Adrenal gland (tissue), 5 donors: Measurements from ENCODE around the gene HPN.
"Not testable (repeated sequence)": the region's sequence is repeated elsewhere in the genome, so short reads cannot be mapped to it uniquely, and the experiment has no call there.

Experiments used
- POLR2A ChIP-seq, 2 donors: fragments of 450-650 bp; IDR thresholded peaks; one replicate each; pipeline ENCODE4 v1.6.1; 2017; ENCODE audit warnings: antibody characterized with exemption in 2 of 2, mild to moderate bottlenecking in 2 of 2, moderate library complexity in 1 of 2
- TF ChIP-seq, protein P1 (sequence below), 6 experiments: fragments of 450-650 bp in 4 of 6; fragments of 200-600 bp in 2 of 6; sonication (generic) in 1 of 6; IDR thresholded peaks; 1 replicate in 5 of 6; 2 replicates in 1 of 6; pipeline versions ENCODE4 v1.5.1 to v1.8.0; 2016 to 2021; ENCODE audit warnings: antibody characterized with exemption in 6 of 6, mild to moderate bottlenecking in 2 of 6, moderate library complexity in 1 of 6
- donor health status: DM: no; HTN: no; CAD: no.

DNA sequence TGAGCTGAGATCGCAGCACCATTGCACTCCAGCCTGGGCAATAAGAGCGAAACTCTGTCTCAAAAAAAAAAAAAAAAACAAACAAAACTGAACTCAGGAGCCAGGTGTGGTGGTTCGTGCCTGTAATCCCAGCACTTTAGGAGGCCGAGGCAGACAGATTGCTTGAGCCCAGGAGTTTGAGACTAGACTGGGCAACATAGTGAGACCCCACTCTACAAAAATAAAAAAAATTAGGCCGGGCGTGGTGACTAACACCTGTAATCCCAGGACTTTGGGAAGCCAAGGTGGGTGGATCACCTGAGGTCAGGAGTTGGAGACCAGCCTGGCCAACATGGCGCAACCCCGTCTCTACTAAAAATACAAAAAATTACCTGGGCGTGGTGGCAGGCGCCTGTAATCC lies 60.4 kb downstream of the HPN start:
- TF ChIP-seq, protein P1, sequence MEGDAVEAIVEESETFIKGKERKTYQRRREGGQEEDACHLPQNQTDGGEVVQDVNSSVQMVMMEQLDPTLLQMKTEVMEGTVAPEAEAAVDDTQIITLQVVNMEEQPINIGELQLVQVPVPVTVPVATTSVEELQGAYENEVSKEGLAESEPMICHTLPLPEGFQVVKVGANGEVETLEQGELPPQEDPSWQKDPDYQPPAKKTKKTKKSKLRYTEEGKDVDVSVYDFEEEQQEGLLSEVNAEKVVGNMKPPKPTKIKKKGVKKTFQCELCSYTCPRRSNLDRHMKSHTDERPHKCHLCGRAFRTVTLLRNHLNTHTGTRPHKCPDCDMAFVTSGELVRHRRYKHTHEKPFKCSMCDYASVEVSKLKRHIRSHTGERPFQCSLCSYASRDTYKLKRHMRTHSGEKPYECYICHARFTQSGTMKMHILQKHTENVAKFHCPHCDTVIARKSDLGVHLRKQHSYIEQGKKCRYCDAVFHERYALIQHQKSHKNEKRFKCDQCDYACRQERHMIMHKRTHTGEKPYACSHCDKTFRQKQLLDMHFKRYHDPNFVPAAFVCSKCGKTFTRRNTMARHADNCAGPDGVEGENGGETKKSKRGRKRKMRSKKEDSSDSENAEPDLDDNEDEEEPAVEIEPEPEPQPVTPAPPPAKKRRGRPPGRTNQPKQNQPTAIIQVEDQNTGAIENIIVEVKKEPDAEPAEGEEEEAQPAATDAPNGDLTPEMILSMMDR (IDR thresholded peaks at IDR 0.05), result not testable (repeated sequence)
- not testable (repeated sequence) for TF ChIP-seq POLR2A (IDR thresholded peaks at IDR 0.05)
